Upper lobe of right lung (tissue), 1 donor: ENCODE results near the gene PADI6. TPM values are rescaled to one million over a fixed set of nuclear protein-coding genes. Genes with fewer than 3 reads are reported as not detected.
"Not testable (repeated sequence)": the region's sequence is repeated elsewhere in the genome, so short reads cannot be mapped to it uniquely, and the experiment has no call there.

Source experiments
- ATAC-seq: fragments of 200-7000 bp; cut with Tn5 transposase; one replicate; pipeline ENCODE4 v1.9.1; 2020; ENCODE audit warnings: mild to moderate bottlenecking, moderate library complexity
- DNase-seq: peaks from one replicate; pipeline ENCODE4 v3.0.0-alpha.2; 2020
- H3K27ac ChIP-seq: fragments of 200-600 bp; one replicate; pipeline ENCODE4 v1.8.0; 2022
- H3K27me3 ChIP-seq: fragments of 200-600 bp; one replicate; pipeline ENCODE4 v1.8.0; 2022; ENCODE audit warnings: mild to moderate bottlenecking
- H3K36me3 ChIP-seq: fragments of 200-600 bp; one replicate; pipeline ENCODE4 v1.8.0; 2022
- H3K4me1 ChIP-seq: fragments of 200-600 bp; one replicate; pipeline ENCODE4 v1.8.0; 2022
- H3K4me3 ChIP-seq: fragments of 200-600 bp; one replicate; pipeline ENCODE4 v1.8.0; 2022; ENCODE audit warnings: mild to moderate bottlenecking
- H3K9me3 ChIP-seq: fragments of 200-600 bp; one replicate; pipeline ENCODE4 v1.8.0; 2022
- CTCF ChIP-seq: fragments of 200-600 bp; IDR thresholded peaks from one replicate; pipeline ENCODE4 v1.8.0; 2022; ENCODE audit warnings: antibody characterized with exemption
- intact Hi-C: fragments of 100-400 bp; cut with DNase I; formaldehyde crosslinking; loops from one replicate; pipeline ENCODE4 v1.11.0; 2022
- total RNA-seq: library from RNA; stranded (reverse); fragmentation: NEBNext Ultra II Directional; extraction: Animal tissue kit (Norgen Biotek cat#: 25700); gene quantifications from one replicate; pipeline ENCODE4 v1.2.1, GENCODE V29; 2021
- donor health status: DM: no; HTN: yes; CAD: no; lungs with severe emphysema.

The PADI6 gene
- total RNA-seq, 1 donor from 2014 or later: not detected

DNA sequence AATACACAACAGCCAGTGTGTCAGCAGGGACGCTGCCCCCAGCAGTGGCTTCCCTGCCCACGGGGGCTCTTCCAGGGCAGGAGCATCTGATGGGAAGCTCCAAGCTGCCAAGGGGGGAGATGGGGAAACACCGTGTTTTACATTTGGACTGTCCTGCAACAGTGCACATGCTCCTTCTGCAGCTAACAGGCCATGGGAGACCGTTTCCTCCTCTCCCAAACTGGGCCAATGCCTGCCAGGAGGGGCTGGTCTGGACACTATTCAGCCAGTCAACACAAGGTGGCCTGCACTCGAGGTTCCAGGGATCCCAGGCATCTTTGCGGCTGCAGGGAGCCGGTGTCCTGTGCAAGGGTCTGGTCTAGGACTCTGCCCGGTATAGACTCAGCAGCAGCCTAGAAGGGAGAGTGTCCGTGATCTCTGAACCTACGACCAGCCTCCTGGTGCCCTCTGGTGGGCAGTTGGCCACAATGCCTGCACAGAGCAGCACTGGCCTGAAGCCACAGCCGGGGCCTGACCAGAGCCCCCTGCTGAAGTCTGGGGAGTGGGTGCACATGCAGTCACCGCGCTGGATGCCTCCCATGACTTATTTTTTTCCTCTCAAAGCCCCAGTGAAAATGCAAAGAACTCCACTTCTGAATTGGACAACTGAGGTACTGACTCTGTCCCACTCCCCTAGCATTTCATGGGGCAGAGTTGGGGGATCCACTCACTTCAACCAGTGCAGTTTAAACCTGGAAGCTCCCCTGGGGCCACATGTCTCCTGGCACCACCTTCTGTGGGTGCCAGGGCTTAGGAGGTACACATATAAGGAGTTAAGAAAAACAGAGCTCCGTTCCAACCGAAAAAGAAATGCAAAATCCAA, 34.1 kb downstream of the PADI6 start:
- Histone ChIP-seq H3K9me3 (no peaks in the 10 kb centered on the region), H3K4me3 (no peak overlapping the region), H3K27ac (no peak overlapping the region), H3K4me1 (no peaks in the 10 kb centered on the region), H3K36me3 (peaks cover 35% of the 10 kb centered on the region), H3K27me3 (no peaks in the 10 kb centered on the region)
- ATAC-seq (peak; percentile 91), DNase-seq (peak; percentile 79)
- TF ChIP-seq CTCF: peak; percentile 71
- intact Hi-C loops: no loop called here

GRCh38 chr1:17406760-17407475, 34.9 kb downstream of the PADI6 start:
- H3K9me3 ChIP-seq, H3K27ac ChIP-seq, intact Hi-C loops, H3K4me1 ChIP-seq, H3K27me3 ChIP-seq, H3K4me3 ChIP-seq, ATAC-seq, DNase-seq: not testable (repeated sequence)
- peaks cover 43% of the 10 kb centered on the region for H3K36me3 ChIP-seq

DNA sequence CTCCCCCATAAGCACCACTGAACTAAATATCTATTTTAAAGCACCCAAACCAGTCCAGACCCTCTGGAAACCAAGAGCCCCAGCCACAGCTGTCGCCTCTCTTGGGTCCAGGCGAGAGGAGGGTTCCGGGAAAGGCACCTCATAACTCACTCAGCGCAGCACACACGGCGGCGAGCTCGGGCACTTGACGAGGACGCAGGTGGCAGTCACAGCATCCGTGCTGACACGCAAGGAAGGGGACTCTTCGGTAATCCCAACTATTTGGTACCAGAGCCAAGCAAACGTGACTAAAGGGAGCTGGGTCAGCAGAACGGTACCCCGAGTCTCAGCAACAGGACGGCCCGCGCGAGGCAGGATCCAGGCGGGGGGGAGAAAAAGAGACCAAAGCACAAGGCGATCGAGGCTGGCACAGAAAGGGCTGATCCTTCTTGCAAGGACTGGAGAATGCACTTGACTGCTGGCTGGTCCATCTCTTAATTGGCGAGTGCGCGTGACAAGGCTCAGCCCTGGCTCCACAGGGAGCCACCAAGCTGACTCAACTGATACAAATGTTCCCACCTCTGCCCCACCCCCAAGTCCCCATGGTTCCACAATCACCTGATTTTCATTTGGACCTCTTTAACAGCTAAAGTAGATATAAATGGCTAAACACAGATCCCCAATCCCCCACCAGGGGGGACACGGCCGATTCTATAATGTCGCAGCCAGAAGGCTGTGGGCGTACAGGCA, 36.0 kb downstream of the PADI6 start:
- H3K27me3 ChIP-seq, H3K4me3 ChIP-seq, DNase-seq, ATAC-seq, H3K9me3 ChIP-seq, intact Hi-C loops, H3K27ac ChIP-seq, H3K4me1 ChIP-seq: not testable (repeated sequence)
- H3K36me3 ChIP-seq: peaks cover 53% of the 10 kb centered on the region

DNA sequence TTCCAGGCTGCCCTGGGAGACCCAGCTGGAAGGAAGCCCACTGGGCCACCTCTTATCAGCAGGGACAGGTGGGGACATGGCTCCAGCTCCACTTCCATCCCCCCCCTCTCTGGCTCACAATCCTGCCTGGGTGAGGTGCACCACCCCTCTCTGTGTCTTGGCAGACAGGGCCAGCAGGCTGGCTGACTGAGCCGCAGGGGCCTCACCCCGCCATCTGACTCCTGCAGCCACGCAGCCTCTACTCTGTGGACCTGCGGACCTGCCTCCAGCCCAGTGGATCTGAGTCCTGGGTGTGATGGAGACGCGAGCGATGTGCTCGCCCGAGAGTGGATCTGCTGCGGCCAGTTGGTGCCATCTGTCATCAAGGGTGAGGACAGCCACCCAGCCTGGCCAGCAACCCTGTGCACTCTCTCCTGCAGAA, 37.4 kb downstream of the PADI6 start:
- Histone ChIP-seq H3K27me3 (no peaks in the 10 kb centered on the region), H3K4me1 (no peaks in the 10 kb centered on the region), H3K27ac (no peak overlapping the region), H3K4me3 (no peak overlapping the region), H3K36me3 (peaks cover 68% of the 10 kb centered on the region), H3K9me3 (no peaks in the 10 kb centered on the region)
- ATAC-seq (no peak), DNase-seq (no peak)
- intact Hi-C loops: no loop called here
- TF ChIP-seq CTCF: no peak

GRCh38 chr1:17412093-17412870, 40.3 kb downstream of the PADI6 start:
- Histone ChIP-seq H3K4me3 (no peak overlapping the region), H3K27ac (peak overlapping the region; percentile 28), H3K4me1 (no peaks in the 10 kb centered on the region), H3K27me3 (no peaks in the 10 kb centered on the region), H3K9me3 (no peaks in the 10 kb centered on the region), H3K36me3 (peaks cover 96% of the 10 kb centered on the region)
- ATAC-seq (peak; percentile 83), DNase-seq (peak; percentile 72)
- TF ChIP-seq CTCF: no peak
- intact Hi-C loops: loop anchor here (10.0 kb wide), 1 partner anchor 63 kb away; no protein-coding TSS in a partner anchor

GRCh38 chr1:17414022-17414421, 42.0 kb downstream of the PADI6 start:
- Histone ChIP-seq H3K27ac (no peak overlapping the region), H3K4me3 (no peak overlapping the region), H3K27me3 (no peaks in the 10 kb centered on the region), H3K4me1 (no peaks in the 10 kb centered on the region), H3K9me3 (no peaks in the 10 kb centered on the region), H3K36me3 (peaks cover 100% of the 10 kb centered on the region)
- intact Hi-C loops: loop anchor here (10.0 kb wide), 1 partner anchor 61 kb away; no protein-coding TSS in a partner anchor
- no peak for DNase-seq
- TF ChIP-seq CTCF: no peak
- no peak for ATAC-seq
